A673 (cell line): ENCODE measurements around the gene UBE2J1. TPM values are rescaled to one million over a fixed set of nuclear protein-coding genes. Genes with fewer than 3 reads are reported as not detected.

ENCODE experiments used
- BruUV-seq: library from RNA; stranded (reverse); fragments of 400-500 nt; replicated peaks from 2 replicates; lab custom pipeline; 2021; lab: Mats Ljungman, UMichigan
- CTCF ChIA-PET: fragments of 300-600 bp; sonication (Branson Sonifier 250); formaldehyde crosslinking; loops from one replicate; lab custom pipeline; 2022; ENCODE audit warnings: antibody characterized with exemption; lab: Charles Lee
- POLR2A ChIA-PET: fragments of 300-600 bp; sonication (Branson Sonifier 250); formaldehyde crosslinking; loops from one replicate; lab custom pipeline; 2022; ENCODE audit warnings: antibody characterized with exemption; ENCODE audit not compliant: low non-redundant PET; lab: Charles Lee
- DNase-seq: peaks from one replicate; pipeline ENCODE4 v3.0.0-alpha.2; 2015; ENCODE audit warnings: low spot score
- H3K27ac ChIP-seq: fragments of 200-600 bp; sonication (generic); 2 replicates; pipeline ENCODE4 v1.5.1; 2016; ENCODE audit warnings: mixed run types, low read depth, mild to moderate bottlenecking, mixed read lengths, antibody characterized with exemption, low read length; ENCODE audit not compliant: poor library complexity, severe bottlenecking
- H3K27me3 ChIP-seq: fragments of 200-600 bp; sonication (generic); replicated peaks from 2 replicates; pipeline ENCODE4 v1.6.1; 2017; ENCODE audit warnings: mixed run types, low read depth, mild to moderate bottlenecking, mixed read lengths, antibody characterized with exemption, low read length; ENCODE audit not compliant: insufficient read depth, poor library complexity
- H3K36me3 ChIP-seq: fragments of 200-600 bp; sonication (generic); 2 replicates; pipeline ENCODE4 v1.6.1; 2016; ENCODE audit warnings: mixed run types, mild to moderate bottlenecking, mixed read lengths, antibody characterized with exemption, low read length; ENCODE audit not compliant: insufficient read depth, poor library complexity, severe bottlenecking
- H3K4me1 ChIP-seq: fragments of 200-600 bp; sonication (generic); 2 replicates; pipeline ENCODE4 v1.6.1; 2017; ENCODE audit warnings: mixed run types, mild to moderate bottlenecking, mixed read lengths, antibody characterized with exemption, low read length; ENCODE audit not compliant: insufficient read depth, poor library complexity, severe bottlenecking
- H3K4me3 ChIP-seq: fragments of 200-600 bp; sonication (generic); 2 replicates; pipeline ENCODE4 v1.5.1; 2016; ENCODE audit warnings: low read depth, mixed run types, mild to moderate bottlenecking, mixed read lengths, low read length; ENCODE audit not compliant: poor library complexity, severe bottlenecking
- H3K9me3 ChIP-seq: fragments of 200-600 bp; sonication (generic); 2 replicates; pipeline ENCODE4 v1.6.1; 2016; ENCODE audit warnings: mixed run types, low read depth, mild to moderate bottlenecking, mixed read lengths, antibody characterized with exemption, low read length; ENCODE audit not compliant: poor library complexity, severe bottlenecking
- EZH2 ChIP-seq: fragments of 200-600 bp; sonication (generic); IDR thresholded peaks from 2 replicates; pipeline ENCODE4 v1.6.1; 2017; ENCODE audit warnings: borderline replicate concordance, low read depth, mild to moderate bottlenecking, mixed read lengths, antibody characterized with exemption, low read length; ENCODE audit not compliant: poor library complexity, severe bottlenecking
- intact Hi-C: fragments of 100-400 bp; cut with micrococcal nuclease; formaldehyde crosslinking; loops from one replicate; pipeline ENCODE4 v1.10.0; 2022; ENCODE audit not compliant: unreplicated experiment
- total RNA-seq: library from RNA; stranded (reverse); gene quantifications from 2 replicates; pipeline ENCODE4 v1.2.3, GENCODE V29; 2021
- TF ChIP-seq, protein P1 (sequence below): fragments of 300-800, 200-600 bp; sonication (generic); conservative IDR thresholded peaks from 2 replicates; pipeline ENCODE4 v1.5.1; 2017; ENCODE audit warnings: low read depth, mild to moderate bottlenecking, antibody characterized with exemption, low read length, moderate library complexity, mixed read lengths

The UBE2J1 gene
- total RNA-seq, 1 experiment from 2014 or later: 36.1 TPM

DNA sequence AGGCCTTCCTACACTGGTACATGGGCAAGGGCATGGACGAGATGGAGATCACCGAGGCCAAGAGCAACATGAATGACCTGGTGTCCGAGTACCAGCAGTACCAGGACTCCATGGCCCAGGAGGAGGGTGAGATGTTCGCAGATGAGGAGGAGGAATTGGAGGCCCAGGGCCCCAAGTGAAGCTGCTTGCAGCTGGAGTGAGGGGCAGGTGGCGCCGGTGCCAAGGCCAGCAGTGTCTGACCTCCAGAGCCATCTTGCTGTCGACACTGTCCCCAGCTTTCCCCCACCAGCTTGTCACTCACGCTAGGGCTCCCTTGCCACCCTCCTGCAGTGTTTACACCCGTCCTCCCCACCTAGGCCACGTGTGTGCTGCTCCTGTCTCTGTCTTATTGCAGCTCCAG lies 49.6 kb downstream of the UBE2J1 start:
- DNase-seq: no peak
- intact Hi-C loops: no loop called here
- Histone ChIP-seq H3K4me1 (peaks cover 18% of the 10 kb centered on the region), H3K27ac (no peak overlapping the region), H3K27me3 (no peaks in the 10 kb centered on the region), H3K9me3 (no peaks in the 10 kb centered on the region), H3K36me3 (no peaks in the 10 kb centered on the region), H3K4me3 (no peak overlapping the region)
- ChIA-PET CTCF (no interaction called here), POLR2A (no interaction called here)
- no TSS peak for BruUV-seq
- TF ChIP-seq, protein P1, sequence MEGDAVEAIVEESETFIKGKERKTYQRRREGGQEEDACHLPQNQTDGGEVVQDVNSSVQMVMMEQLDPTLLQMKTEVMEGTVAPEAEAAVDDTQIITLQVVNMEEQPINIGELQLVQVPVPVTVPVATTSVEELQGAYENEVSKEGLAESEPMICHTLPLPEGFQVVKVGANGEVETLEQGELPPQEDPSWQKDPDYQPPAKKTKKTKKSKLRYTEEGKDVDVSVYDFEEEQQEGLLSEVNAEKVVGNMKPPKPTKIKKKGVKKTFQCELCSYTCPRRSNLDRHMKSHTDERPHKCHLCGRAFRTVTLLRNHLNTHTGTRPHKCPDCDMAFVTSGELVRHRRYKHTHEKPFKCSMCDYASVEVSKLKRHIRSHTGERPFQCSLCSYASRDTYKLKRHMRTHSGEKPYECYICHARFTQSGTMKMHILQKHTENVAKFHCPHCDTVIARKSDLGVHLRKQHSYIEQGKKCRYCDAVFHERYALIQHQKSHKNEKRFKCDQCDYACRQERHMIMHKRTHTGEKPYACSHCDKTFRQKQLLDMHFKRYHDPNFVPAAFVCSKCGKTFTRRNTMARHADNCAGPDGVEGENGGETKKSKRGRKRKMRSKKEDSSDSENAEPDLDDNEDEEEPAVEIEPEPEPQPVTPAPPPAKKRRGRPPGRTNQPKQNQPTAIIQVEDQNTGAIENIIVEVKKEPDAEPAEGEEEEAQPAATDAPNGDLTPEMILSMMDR: no peak
- no peak for TF ChIP-seq EZH2

DNA sequence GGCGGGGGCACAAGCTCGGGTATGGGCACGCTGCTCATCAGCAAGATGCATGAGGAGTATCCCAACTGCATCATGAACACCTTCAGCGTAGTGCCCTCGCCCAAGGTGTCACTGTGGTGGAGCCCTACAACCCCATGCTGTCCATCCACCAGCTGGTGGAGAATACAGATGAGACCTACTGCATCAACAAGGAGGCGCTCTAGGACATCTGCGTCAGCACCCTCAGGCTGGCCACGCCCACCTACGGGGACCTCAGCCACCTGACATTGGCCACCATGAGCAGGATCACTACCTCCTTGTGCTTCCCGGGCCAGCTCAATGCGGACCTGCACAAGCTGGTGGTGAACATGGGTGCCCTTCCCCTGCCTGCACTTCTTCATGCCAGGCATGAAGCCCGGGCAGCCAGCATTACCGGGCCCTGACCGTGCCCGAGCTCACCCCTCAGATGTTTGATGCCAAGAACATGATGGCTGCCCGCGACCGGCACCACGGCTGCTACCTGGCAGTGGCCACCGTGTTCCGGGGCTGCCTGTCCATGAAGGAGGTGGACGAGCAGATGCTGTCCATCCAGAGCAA lies 50.2 kb downstream of the UBE2J1 start:
- intact Hi-C loops: no loop called here
- H3K9me3 ChIP-seq: no peaks in the 10 kb centered on the region
- POLR2A ChIA-PET: no interaction called here
- H3K4me1 ChIP-seq: peaks cover 24% of the 10 kb centered on the region
- no peak overlapping the region for H3K4me3 ChIP-seq
- no TSS peak for BruUV-seq
- H3K36me3 ChIP-seq: no peaks in the 10 kb centered on the region
- H3K27ac ChIP-seq: no peak overlapping the region
- CTCF ChIA-PET: no interaction called here
- DNase-seq: no peak
- H3K27me3 ChIP-seq: no peaks in the 10 kb centered on the region
- TF ChIP-seq EZH2: no peak

DNA sequence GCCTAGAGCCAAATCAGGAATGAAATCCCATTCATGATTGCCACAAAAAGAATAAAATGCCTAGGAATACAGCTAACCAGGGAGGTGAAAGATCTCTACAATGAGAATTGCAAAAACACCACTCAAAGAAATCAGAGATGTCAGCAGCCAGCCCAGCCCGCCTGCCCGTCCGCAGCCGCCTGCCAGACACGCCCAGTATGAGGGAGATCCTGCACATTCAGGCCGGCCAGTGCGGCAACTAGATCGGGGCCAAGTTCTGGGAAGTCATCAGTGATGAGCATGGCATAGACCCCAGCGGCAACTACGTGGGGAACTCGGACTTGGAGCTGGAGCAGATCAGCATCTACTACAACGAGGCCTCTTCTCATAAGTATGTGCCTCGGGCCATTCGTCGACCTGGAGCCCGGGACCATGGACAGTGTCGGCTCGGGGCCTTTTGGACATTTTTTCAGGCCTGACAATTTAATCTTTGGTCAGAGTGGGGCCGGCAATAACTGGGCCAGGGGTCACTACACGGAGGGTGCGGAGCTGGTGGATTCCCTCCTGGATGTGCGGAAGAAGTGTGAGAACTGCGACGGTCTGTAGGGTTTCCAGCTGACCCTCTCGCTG lies 50.8 kb downstream of the UBE2J1 start:
- TF ChIP-seq, protein P1: no peak
- TF ChIP-seq EZH2: no peak
- Histone ChIP-seq H3K4me1 (peaks cover 26% of the 10 kb centered on the region), H3K4me3 (no peak overlapping the region), H3K36me3 (no peaks in the 10 kb centered on the region), H3K9me3 (no peaks in the 10 kb centered on the region), H3K27ac (no peak overlapping the region), H3K27me3 (no peaks in the 10 kb centered on the region)
- CTCF ChIA-PET: no interaction called here
- POLR2A ChIA-PET: no interaction called here
- no TSS peak for BruUV-seq
- no peak for DNase-seq
- intact Hi-C loops: no loop called here
